ENCODE data around the gene ZNF532. TPM values are rescaled to one million over a fixed set of nuclear protein-coding genes. Genes with fewer than 3 reads are reported as not detected.

ZNF532 gene
- total RNA-seq, 1 experiment from 2014 or later = 21.1 TPM

DNA sequence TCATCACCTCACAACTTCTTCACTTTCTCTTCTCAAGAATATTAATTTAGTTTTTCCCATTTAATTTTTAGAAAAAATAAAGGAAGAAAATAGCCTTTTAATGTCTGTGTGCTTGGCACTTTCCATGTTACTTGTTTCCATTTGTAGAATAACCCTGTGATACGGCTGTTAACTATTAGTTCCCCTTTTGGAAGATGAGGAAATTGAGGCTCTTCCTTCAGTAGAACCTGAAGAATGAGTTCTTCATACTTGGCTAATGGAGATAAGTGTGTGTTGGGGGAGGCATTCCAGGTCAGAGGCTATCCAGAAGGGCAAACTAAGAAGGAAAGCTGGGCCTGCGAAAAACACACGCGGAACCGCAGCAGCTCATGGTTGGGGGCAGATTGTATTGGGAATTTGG is 38.3 kb downstream of the ZNF532 start:
- POLR2A ChIA-PET (ENCODE audit: unreplicated experiment) = no interaction called here
- BruUV-seq (replicated peaks) = no TSS peak
- CTCF ChIA-PET = no interaction called here
- DNase-seq = no peak
- H3K27me3 ChIP-seq (ENCODE audit: insufficient read depth, low read depth) = no peaks in the 10 kb centered on the region
- H3K9me2 ChIP-seq (ENCODE audit: insufficient read depth) = no peaks in the 10 kb centered on the region
- no peaks in the 10 kb centered on the region for H3K36me3 ChIP-seq (ENCODE audit: low read depth)
- no peaks in the 10 kb centered on the region for H3K9me3 ChIP-seq (ENCODE audit: insufficient read depth, low read depth)
- no peak overlapping the region for H3K27ac ChIP-seq
- H3K4me1 ChIP-seq (replicated peaks; ENCODE audit: insufficient read depth) = no peaks in the 10 kb centered on the region
- no peak overlapping the region for H3K4me3 ChIP-seq
- no peak overlapping the region for H2AFZ ChIP-seq
- TF ChIP-seq EZH2 (IDR thresholded peaks at IDR 0.05; ENCODE audit: low read depth) = no peak
- TF ChIP-seq, protein P1, sequence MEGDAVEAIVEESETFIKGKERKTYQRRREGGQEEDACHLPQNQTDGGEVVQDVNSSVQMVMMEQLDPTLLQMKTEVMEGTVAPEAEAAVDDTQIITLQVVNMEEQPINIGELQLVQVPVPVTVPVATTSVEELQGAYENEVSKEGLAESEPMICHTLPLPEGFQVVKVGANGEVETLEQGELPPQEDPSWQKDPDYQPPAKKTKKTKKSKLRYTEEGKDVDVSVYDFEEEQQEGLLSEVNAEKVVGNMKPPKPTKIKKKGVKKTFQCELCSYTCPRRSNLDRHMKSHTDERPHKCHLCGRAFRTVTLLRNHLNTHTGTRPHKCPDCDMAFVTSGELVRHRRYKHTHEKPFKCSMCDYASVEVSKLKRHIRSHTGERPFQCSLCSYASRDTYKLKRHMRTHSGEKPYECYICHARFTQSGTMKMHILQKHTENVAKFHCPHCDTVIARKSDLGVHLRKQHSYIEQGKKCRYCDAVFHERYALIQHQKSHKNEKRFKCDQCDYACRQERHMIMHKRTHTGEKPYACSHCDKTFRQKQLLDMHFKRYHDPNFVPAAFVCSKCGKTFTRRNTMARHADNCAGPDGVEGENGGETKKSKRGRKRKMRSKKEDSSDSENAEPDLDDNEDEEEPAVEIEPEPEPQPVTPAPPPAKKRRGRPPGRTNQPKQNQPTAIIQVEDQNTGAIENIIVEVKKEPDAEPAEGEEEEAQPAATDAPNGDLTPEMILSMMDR (conservative IDR thresholded peaks at IDR 0.05) = no peak
- no peak overlapping the region for H3K4me2 ChIP-seq
- H3K79me2 ChIP-seq (ENCODE audit: low read depth) = no peaks in the 10 kb centered on the region
- H4K20me1 ChIP-seq (ENCODE audit: insufficient read depth) = no peaks in the 10 kb centered on the region
- H3F3A ChIP-seq (ENCODE audit: insufficient read depth, low read depth) = no peaks in the 10 kb centered on the region
- intact Hi-C loops (cut with micrococcal nuclease; ENCODE audit: unreplicated experiment) = no loop called here

DNA sequence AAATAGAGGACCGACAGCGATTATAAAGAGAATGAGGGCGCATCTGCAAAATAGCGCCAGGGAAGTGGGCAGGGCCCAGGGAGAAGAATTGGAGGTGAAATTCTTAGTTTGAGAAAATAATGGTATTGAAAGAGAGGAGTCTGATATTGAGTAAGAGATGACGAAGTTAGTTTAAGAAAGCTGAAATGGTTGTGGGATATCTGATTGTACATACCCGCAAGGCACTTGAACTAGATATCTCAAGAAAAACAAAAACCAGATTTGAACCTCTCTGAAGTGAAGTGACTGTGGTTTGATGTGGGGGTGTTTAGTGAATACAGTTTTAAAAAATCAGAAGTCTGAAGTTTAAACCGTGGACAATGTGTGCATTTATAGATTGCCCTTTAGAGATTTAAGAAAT is 38.9 kb downstream of the ZNF532 start:
- Histone ChIP-seq H3K27ac (no peak overlapping the region), H3F3A (ENCODE audit: insufficient read depth, low read depth) (no peaks in the 10 kb centered on the region), H3K4me2 (no peak overlapping the region), H3K4me3 (no peak overlapping the region), H3K4me1 (replicated peaks; ENCODE audit: insufficient read depth) (no peaks in the 10 kb centered on the region), H3K27me3 (ENCODE audit: insufficient read depth, low read depth) (no peaks in the 10 kb centered on the region), H2AFZ (no peak overlapping the region), H3K9me3 (ENCODE audit: insufficient read depth, low read depth) (no peaks in the 10 kb centered on the region), H3K36me3 (ENCODE audit: low read depth) (no peaks in the 10 kb centered on the region), H3K9me2 (ENCODE audit: insufficient read depth) (no peaks in the 10 kb centered on the region), H3K79me2 (ENCODE audit: low read depth) (no peaks in the 10 kb centered on the region), H4K20me1 (ENCODE audit: insufficient read depth) (no peaks in the 10 kb centered on the region)
- POLR2A ChIA-PET (ENCODE audit: unreplicated experiment) = no interaction called here
- intact Hi-C loops (cut with micrococcal nuclease; ENCODE audit: unreplicated experiment) = no loop called here
- CTCF ChIA-PET = no interaction called here
- TF ChIP-seq, protein P1 (conservative IDR thresholded peaks at IDR 0.05) = no peak
- TF ChIP-seq EZH2 (IDR thresholded peaks at IDR 0.05; ENCODE audit: low read depth) = no peak
- BruUV-seq (replicated peaks) = no TSS peak
- DNase-seq = no peak

DNA sequence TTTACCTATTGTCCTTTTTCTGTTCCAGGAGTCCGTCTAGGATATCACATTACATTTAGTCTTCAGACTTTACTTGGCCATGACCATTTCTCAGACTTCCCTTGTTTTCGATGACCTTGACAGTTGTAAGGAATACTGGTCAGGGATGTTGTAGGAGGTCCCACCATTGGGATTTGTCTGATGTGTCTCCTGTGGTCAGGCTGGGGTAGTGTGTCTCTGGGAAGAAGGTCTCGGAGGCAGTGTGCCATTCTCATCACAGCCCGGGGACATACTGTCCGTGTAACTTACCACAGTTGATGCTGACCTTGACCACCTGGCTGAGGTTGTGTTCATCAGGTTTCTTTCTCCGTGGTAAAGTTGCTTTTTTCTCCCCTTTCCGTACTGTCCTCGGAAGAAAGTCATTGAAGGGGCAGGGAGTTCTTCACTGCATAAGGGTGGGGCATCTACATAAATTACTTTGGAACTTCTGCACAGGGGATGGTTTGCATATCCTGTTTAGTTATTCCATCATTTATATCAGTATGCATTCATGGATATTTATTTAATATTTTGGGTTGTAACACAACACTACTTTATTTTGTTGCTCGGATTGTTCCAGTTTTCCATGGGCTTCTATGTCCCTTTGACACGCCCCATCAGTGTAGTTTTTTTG is 41.2 kb downstream of the ZNF532 start:
- Histone ChIP-seq H3K9me3 (ENCODE audit: insufficient read depth, low read depth) (no peaks in the 10 kb centered on the region), H3K27me3 (ENCODE audit: insufficient read depth, low read depth) (no peaks in the 10 kb centered on the region), H4K20me1 (ENCODE audit: insufficient read depth) (no peaks in the 10 kb centered on the region), H3K27ac (no peak overlapping the region), H3K4me1 (replicated peaks; ENCODE audit: insufficient read depth) (no peaks in the 10 kb centered on the region), H3K36me3 (ENCODE audit: low read depth) (no peaks in the 10 kb centered on the region), H3K4me3 (no peak overlapping the region), H2AFZ (no peak overlapping the region), H3F3A (ENCODE audit: insufficient read depth, low read depth) (no peaks in the 10 kb centered on the region), H3K9me2 (ENCODE audit: insufficient read depth) (no peaks in the 10 kb centered on the region), H3K79me2 (ENCODE audit: low read depth) (no peaks in the 10 kb centered on the region), H3K4me2 (no peak overlapping the region)
- intact Hi-C loops (cut with micrococcal nuclease; ENCODE audit: unreplicated experiment) = no loop called here
- BruUV-seq (replicated peaks) = no TSS peak
- TF ChIP-seq, protein P1 (conservative IDR thresholded peaks at IDR 0.05) = no peak
- TF ChIP-seq EZH2 (IDR thresholded peaks at IDR 0.05; ENCODE audit: low read depth) = no peak
- DNase-seq = no peak
- ChIA-PET POLR2A (ENCODE audit: unreplicated experiment) (no interaction called here), CTCF (no interaction called here)
